Osteoblast (primary cell): ENCODE measurements around the gene BFSP2. TPM values are rescaled to one million over a fixed set of nuclear protein-coding genes. Genes with fewer than 3 reads are reported as not detected.

ENCODE experiments used
- DNase-seq: peaks from one replicate; pipeline ENCODE4 v3.0.0; 2011; ENCODE audit warnings: low spot score, mixed read lengths; ENCODE audit not compliant: insufficient read length; ENCODE audit errors: missing footprints
- H2AFZ ChIP-seq: 2 replicates; pipeline ENCODE4 v1.6.0; 2011; ENCODE audit warnings: mild to moderate bottlenecking, low read length
- H3K27ac ChIP-seq: 2 replicates; pipeline ENCODE4 v1.5.1; 2011; ENCODE audit warnings: mild to moderate bottlenecking, low read depth, low read length, moderate library complexity
- H3K27me3 ChIP-seq: 2 replicates; pipeline ENCODE4 v1.6.0; 2012; ENCODE audit warnings: mild to moderate bottlenecking, control low read depth, inconsistent platforms, low read length, moderate library complexity; ENCODE audit not compliant: insufficient read depth
- H3K36me3 ChIP-seq: 2 replicates; pipeline ENCODE4 v1.5.1; 2011; ENCODE audit warnings: mild to moderate bottlenecking, low read length, control low read depth, moderate library complexity; ENCODE audit not compliant: insufficient read depth
- H3K4me1 ChIP-seq: 2 replicates; pipeline ENCODE4 v1.5.1; 2011; ENCODE audit warnings: mild to moderate bottlenecking, low read length, control low read depth, moderate library complexity; ENCODE audit not compliant: insufficient read depth
- H3K4me2 ChIP-seq: 2 replicates; pipeline ENCODE4 v1.6.0; 2011; ENCODE audit warnings: mild to moderate bottlenecking, low read length; ENCODE audit not compliant: insufficient read depth
- H3K4me3 ChIP-seq: fragments of 200-600 bp; sonication (generic); 3 replicates; pipeline ENCODE4 v1.5.1; 2012; ENCODE audit warnings: mild to moderate bottlenecking, low read length, inconsistent platforms; ENCODE audit not compliant: insufficient read depth
- H3K79me2 ChIP-seq: 2 replicates; pipeline ENCODE4 v1.6.0; 2012; ENCODE audit warnings: mild to moderate bottlenecking, low read length, control low read depth, inconsistent platforms; ENCODE audit not compliant: insufficient read depth
- H3K9me3 ChIP-seq: 2 replicates; pipeline ENCODE4 v1.5.1; 2011; ENCODE audit warnings: low read depth, low read length, control low read depth
- H4K20me1 ChIP-seq: 2 replicates; pipeline ENCODE4 v1.6.0; 2012; ENCODE audit warnings: mild to moderate bottlenecking, low read length, control low read depth; ENCODE audit not compliant: insufficient read depth
- total RNA-seq: library from RNA; depleted of rRNA; stranded (reverse); fragments of >200 nt; gene quantifications from 2 replicates; pipeline ENCODE4 v1.2.3, GENCODE V29; 2012
- TF ChIP-seq, protein P1 (sequence below): IDR thresholded peaks from 2 replicates; pipeline ENCODE4 v1.5.1; 2011; ENCODE audit warnings: mild to moderate bottlenecking, low read depth, low read length, moderate library complexity; ENCODE audit errors: extremely low read depth

The BFSP2 gene
- total RNA-seq, 1 donor, result not detected

DNA sequence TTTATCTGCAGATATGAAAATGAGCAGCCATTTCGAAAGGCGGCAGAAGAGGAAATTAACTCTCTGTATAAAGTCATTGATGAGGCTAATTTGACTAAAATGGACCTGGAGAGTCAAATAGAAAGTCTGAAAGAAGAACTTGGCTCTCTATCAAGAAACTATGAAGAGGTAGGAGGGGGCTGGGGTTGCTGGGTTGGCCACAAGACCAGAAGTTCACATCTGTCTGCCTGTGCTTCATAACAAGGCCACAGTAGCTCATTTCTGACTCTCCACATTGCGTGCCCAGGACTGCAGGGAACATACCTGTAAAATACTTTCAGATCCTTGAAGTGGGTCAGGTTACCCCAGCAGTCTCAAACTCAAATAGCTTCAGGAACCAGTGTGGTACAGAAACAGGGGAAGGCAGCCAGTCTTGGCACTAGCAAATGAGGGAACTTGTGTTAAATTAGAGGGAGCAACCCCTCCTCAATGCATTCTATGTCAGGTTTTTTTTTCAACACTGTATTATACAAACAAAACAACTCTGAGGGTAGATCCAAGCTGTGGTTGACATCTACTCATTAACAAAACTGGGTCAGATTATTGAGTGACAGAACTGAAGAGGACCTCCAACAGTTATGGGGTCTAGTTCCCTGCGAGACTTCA is 48.7 kb downstream of the BFSP2 start:
- no peak overlapping the region for H3K4me3 ChIP-seq

DNA sequence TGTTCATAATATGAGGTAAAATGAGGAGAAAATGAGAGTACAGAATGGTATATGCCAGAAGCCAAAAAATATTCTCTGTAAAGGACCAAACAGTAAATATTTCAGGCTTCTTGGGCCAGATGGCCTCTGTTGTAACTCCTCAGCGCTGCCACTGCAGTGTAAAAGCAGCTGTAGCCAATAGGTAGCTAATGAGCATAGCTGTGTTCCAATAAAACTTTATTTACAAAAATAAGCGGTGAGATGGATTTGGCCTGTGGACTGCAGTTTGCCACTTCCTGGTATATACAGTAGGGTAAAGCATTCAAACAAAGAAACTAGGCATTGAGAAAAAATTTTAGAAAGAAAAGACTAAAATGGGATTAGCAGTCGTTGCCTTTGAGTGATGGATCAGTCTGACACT is 51.5 kb downstream of the BFSP2 start:
- no peaks in the 10 kb centered on the region for H3K9me3 ChIP-seq
- no peak for DNase-seq
- H3K4me3 ChIP-seq, result no peak overlapping the region
- no peaks in the 10 kb centered on the region for H4K20me1 ChIP-seq
- H3K36me3 ChIP-seq, result no peaks in the 10 kb centered on the region
- TF ChIP-seq, protein P1, sequence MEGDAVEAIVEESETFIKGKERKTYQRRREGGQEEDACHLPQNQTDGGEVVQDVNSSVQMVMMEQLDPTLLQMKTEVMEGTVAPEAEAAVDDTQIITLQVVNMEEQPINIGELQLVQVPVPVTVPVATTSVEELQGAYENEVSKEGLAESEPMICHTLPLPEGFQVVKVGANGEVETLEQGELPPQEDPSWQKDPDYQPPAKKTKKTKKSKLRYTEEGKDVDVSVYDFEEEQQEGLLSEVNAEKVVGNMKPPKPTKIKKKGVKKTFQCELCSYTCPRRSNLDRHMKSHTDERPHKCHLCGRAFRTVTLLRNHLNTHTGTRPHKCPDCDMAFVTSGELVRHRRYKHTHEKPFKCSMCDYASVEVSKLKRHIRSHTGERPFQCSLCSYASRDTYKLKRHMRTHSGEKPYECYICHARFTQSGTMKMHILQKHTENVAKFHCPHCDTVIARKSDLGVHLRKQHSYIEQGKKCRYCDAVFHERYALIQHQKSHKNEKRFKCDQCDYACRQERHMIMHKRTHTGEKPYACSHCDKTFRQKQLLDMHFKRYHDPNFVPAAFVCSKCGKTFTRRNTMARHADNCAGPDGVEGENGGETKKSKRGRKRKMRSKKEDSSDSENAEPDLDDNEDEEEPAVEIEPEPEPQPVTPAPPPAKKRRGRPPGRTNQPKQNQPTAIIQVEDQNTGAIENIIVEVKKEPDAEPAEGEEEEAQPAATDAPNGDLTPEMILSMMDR, result no peak
- H3K4me1 ChIP-seq, result no peaks in the 10 kb centered on the region
- H3K27me3 ChIP-seq, result peaks cover 14% of the 10 kb centered on the region
- no peak overlapping the region for H3K27ac ChIP-seq
- no peak overlapping the region for H2AFZ ChIP-seq
- H3K79me2 ChIP-seq, result no peaks in the 10 kb centered on the region
- H3K4me2 ChIP-seq, result no peak overlapping the region

More for the DNA sequence above, 48.7 kb downstream of the BFSP2 start:
- peaks cover 7% of the 10 kb centered on the region for H3K27me3 ChIP-seq
- TF ChIP-seq, protein P1, result no peak
- H3K4me1 ChIP-seq, result peaks cover 6% of the 10 kb centered on the region
- no peaks in the 10 kb centered on the region for H4K20me1 ChIP-seq
- no peak overlapping the region for H3K4me2 ChIP-seq
- H3K9me3 ChIP-seq, result no peaks in the 10 kb centered on the region
- H2AFZ ChIP-seq, result no peak overlapping the region
- no peak overlapping the region for H3K27ac ChIP-seq
- no peak for DNase-seq
- H3K36me3 ChIP-seq, result no peaks in the 10 kb centered on the region
- no peaks in the 10 kb centered on the region for H3K79me2 ChIP-seq

DNA sequence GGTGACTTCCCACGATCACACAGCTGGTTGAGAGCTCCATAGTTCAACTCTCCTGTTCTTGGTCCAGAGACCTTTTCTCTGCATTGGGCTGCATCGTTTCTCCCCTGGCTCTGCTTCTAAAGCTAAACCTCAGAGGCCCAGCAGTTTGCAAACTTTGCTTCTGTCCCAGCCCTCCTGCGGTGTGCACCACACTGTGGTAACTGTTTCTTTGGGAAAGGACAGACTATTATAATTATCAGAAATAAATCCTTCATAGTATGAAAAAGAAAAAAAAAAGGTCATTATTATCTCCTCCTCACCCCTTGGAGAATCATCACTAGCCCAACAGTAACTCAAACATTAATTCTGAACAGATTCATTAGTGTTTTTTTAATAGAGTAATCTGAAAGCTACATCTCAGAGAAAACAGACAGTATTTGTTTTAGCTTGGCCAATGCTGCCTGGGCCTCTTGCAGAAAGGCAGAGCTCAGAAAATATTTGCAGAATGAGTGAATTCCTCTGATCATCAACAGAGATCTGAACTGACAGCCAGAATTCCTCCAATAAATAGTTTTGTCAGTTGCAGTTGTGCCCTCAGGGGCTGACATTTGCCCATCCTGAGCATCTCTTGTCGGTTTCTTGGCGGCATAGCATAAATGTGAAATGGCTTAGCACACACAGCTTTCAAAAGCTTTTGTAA is 52.9 kb downstream of the BFSP2 start:
- H3K27ac ChIP-seq, result no peak overlapping the region
- TF ChIP-seq, protein P1, result no peak
- H3K4me3 ChIP-seq, result no peak overlapping the region
- no peaks in the 10 kb centered on the region for H4K20me1 ChIP-seq
- no peak for DNase-seq
- no peak overlapping the region for H2AFZ ChIP-seq
- H3K9me3 ChIP-seq, result no peaks in the 10 kb centered on the region
- H3K4me1 ChIP-seq, result no peaks in the 10 kb centered on the region
- no peak overlapping the region for H3K4me2 ChIP-seq
- H3K27me3 ChIP-seq, result peaks cover 14% of the 10 kb centered on the region
- H3K36me3 ChIP-seq, result no peaks in the 10 kb centered on the region
- no peaks in the 10 kb centered on the region for H3K79me2 ChIP-seq

DNA sequence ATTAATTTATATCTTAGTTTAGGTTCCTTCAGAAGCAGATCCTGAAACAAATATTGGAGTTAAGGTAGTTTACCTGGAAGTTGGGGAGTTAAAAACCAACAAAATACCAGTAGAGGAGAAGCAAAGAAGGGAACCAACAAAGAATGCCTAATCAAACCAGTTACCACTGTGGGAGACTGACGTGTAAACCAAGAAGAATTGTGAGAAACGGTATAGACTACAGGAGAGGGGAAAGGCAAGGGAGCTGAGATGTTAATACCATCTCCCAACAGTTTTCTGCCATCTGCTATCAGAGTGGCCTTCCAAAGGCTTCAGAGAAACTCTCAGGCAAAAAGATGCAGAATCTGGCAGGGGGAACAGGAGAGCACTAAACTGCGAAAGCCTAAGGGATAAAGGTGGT is 53.5 kb downstream of the BFSP2 start:
- no peaks in the 10 kb centered on the region for H3K36me3 ChIP-seq
- no peak overlapping the region for H3K4me3 ChIP-seq
- no peaks in the 10 kb centered on the region for H3K4me1 ChIP-seq
- no peak overlapping the region for H3K27ac ChIP-seq
- no peaks in the 10 kb centered on the region for H3K9me3 ChIP-seq
- no peaks in the 10 kb centered on the region for H4K20me1 ChIP-seq
- H3K4me2 ChIP-seq, result no peak overlapping the region
- no peaks in the 10 kb centered on the region for H3K79me2 ChIP-seq
- no peak overlapping the region for H2AFZ ChIP-seq
- peaks cover 14% of the 10 kb centered on the region for H3K27me3 ChIP-seq
- TF ChIP-seq, protein P1, result no peak
- DNase-seq, result no peak
